ENCODE measurements around the gene MYBPC2.

Gene MYBPC2

GRCh38 chr19:50505856-50506611 is 73.3 kb downstream of the MYBPC2 start:
- DNase-seq: no peak

- DNase-seq: no peak
These were observed 74.0 kb downstream of the MYBPC2 start for GRCh38 chr19:50506700-50507099.

GRCh38 chr19:50507376-50507775 is 74.7 kb downstream of the MYBPC2 start:
- no peak for DNase-seq

GRCh38 chr19:50508843-50509190 is 76.1 kb downstream of the MYBPC2 start:
- no peak for DNase-seq

- no peak for DNase-seq
These were observed 76.7 kb downstream of the MYBPC2 start for GRCh38 chr19:50509366-50509765.

- DNase-seq: no peak
These were observed 77.5 kb downstream of the MYBPC2 start for GRCh38 chr19:50510121-50510670.

DNA sequence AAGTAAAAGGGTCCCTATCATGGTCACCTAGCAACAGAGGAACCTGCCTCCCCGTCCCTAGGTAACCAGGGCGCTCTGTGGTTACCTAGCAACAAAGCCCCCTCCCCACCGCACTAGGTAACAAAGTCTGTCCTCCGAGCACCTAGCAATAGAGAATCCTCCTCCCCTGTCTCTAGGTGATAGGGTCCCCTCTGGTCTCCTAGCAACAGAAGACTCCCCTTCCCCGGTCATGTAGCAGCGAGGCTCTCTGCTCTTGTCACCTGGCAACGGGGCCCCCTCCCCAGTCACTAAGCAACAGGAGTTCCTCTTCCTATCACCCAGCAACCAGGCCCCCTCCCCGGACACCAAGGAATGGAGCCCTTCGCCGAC is 78.0 kb downstream of the MYBPC2 start:
- DNase-seq: no peak

DNA sequence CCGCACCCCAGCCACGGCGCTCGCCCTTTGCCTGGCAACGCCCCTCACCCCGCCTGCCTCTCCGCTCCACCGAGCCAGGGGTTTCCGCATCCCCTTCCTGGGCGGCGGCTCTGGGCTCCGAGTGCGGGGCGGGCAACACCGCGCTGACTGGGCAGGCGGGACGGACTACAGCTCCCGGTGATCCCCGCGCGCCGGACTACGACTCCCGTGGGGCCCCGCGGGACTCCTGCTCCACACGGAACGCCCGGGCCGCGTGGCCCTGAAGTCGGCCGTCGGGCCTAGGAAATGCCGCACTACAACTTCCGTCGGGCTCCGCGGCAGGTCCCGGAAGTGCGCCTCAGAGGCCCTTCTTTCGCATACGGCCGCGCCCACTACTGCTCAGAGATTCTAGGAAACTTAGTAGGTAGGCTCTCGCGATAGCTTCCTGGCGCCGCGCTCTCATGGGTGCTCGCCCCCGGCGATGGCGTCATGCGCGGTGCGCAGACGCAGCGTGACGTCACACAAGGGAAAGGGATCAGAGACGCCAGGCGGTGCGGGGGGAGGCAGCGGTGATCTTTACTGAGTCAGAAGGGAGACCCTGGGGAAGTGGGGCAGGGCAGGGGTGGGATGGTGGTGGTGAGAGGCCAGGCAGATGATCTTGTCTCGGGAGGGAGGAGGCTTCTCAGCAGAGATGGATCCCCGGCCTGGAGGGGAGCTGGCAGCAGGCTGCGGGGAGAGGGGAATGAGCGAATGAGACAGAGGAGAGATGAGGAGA is 78.6 kb downstream of the MYBPC2 start, which contains the start of gene JOSD2:
Gene JOSD2, minus strand, starts transcription at position 123 of the 754 bp plus-strand sequence. CDS start 760 bp downstream, outside the sequence.
- peak; percentile 99 for DNase-seq

- DNase-seq: no peak
These were observed 79.7 kb downstream of the MYBPC2 start for GRCh38 chr19:50512112-50512998.

DNA sequence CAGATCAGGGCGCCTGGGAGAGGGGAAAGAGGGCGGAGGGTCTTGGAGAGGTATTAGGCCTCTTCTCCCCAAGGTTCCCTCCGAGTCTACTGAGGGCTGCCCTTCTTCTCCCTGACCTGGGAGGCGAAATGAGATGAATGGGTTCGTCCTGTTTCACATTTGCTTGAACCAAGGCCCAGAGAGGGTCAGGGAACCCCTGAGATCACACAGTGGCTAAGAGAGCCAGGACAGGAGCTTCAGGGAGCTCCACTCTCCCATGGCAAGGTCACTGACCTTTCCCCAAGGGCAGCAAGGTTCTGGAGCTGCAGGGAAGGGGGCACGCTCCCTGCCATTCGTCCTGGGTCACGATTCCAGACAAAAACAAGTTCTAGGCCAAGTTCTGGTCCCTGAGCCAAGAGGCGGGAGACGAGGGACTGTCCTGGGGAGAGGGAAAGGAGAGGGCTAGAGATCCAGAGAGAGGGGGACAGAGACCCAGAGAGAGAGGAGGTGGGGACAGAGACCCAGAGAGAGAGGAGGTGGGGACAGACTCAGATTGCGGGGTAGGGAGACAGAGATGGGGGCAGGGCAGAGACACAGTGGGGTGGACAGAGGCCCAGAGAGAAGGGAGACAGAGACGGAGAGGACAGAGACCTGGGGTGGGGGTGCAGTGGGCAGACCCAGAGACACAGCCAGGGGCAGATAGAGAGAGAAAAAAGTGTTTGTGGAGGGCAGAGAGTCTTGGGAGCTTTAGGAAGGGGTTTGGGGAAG is 80.5 kb downstream of the MYBPC2 start:
- DNase-seq: no peak

DNA sequence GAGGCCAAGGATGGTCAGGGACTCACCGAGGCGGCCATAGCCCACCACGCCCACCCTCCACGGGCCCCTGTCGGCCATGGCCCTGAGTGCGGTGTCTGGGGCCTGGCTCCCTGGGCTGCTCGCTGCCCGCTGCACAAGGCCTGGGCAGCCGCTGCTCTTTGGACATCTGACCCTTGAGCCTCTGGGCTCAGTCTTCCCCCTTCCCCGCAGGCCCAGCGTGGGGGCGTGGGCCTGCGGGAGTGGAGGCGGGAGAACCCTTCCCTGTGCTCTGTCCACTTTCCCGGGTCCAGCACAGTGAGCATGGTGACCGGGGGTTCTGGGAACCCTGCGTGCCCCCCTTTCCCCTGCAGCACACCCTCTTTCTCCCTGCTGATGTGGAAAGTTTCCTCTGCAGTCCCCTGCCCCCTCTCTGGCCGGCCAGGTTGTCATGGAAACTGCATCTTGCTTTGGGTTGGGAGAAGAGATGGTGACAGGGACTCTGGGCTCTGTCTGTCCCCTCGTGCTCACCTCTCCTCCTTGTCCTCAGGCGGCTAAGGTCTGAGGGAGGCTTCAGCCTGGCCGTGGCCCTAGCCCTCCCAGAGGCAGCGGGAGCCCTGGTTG is 81.2 kb downstream of the MYBPC2 start, which contains the start of gene ASPDH:
Gene ASPDH, minus strand, starts transcription at position 168 of the 600 bp plus-strand sequence. Its CDS starts 90 bp downstream, at position 78.
- no peak for DNase-seq

GRCh38 chr19:50514346-50515167 is 81.9 kb downstream of the MYBPC2 start:
- DNase-seq: no peak

DNA sequence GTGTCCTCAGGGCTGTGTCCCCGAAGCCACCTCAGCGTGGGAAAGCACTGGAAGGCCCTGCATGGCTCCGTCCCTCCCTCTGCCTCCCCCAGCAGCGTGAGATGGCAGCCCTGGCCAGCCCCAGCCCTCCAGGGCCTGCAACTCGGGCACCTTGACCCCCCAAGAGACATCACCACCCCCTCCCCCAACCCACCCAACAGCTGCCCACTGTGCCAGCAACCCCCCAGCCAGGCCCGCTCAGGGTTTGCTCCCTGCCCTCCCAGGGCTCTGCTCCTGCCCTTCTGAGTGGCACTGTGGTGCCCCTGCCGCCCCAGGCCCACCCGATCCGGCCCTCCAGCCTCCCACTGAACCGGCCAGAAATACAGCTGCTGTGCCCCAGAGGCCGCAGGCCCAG is 82.5 kb downstream of the MYBPC2 start:
- DNase-seq: no peak
